BLaER1 treated with 17β-estradiol and CSF1 and Interleukin-3, amounts not matched to agents 10 nM and 100 nM (cell line): ENCODE results near the gene OR2F2.

Source experiments
- H3K27ac ChIP-seq, 11 experiments: shearing (Covaris generic); formaldehyde crosslinking; 2 replicates each; pipeline ENCODE4 v1.8.1; 2022
- H3K27me3 ChIP-seq, 11 experiments: shearing (Covaris generic); formaldehyde crosslinking; 2 replicates each; pipeline ENCODE4 v1.8.1; 2022
- H3K36me3 ChIP-seq, 11 experiments: shearing (Covaris generic); formaldehyde crosslinking; 2 replicates each; pipeline ENCODE4 v1.8.1; 2022
- H3K4me1 ChIP-seq, 10 experiments: shearing (Covaris generic); formaldehyde crosslinking; 2 replicates each; pipeline ENCODE4 v1.8.1; 2022
- H3K4me2 ChIP-seq, 11 experiments: shearing (Covaris generic); formaldehyde crosslinking; 2 replicates each; pipeline ENCODE4 v1.8.1; 2022
- H3K4me3 ChIP-seq, 10 experiments: shearing (Covaris generic); formaldehyde crosslinking; 2 replicates each; pipeline ENCODE4 v1.8.1; 2022
- H3K9ac ChIP-seq, 11 experiments: shearing (Covaris generic); formaldehyde crosslinking; 2 replicates each; pipeline ENCODE4 v1.8.1; 2022
- H3K9me3 ChIP-seq, 11 experiments: shearing (Covaris generic); formaldehyde crosslinking; replicated peaks in 1 of 11; 2 replicates each; pipeline ENCODE4 v1.8.1; 2022
- H4K20me1 ChIP-seq, 11 experiments: shearing (Covaris generic); formaldehyde crosslinking; 2 replicates each; pipeline ENCODE4 v1.8.1; 2022
- Cebpa-rat ChIP-seq, 11 experiments: shearing (Covaris generic); IDR thresholded peaks; 2 replicates each; pipeline ENCODE4 v1.8.1; 2022

Gene OR2F2

GRCh38 chr7:143960813-143961610, 26.0 kb downstream of the OR2F2 start:
- Histone ChIP-seq H3K27ac (no peak overlapping the region), H3K36me3 (no peaks in the 10 kb centered on the region), H4K20me1 (no peaks in the 10 kb centered on the region), H3K4me3 (no peak overlapping the region), H3K9ac (no peak overlapping the region), H3K4me2 (no peak overlapping the region), H3K4me1 (no peaks in the 10 kb centered on the region), H3K9me3 (no peaks in the 10 kb centered on the region), H3K27me3 (no peaks in the 10 kb centered on the region)
- no peak for TF ChIP-seq Cebpa-rat (IDR thresholded peaks at IDR 0.05)

GRCh38 chr7:143965280-143965679, 30.2 kb downstream of the OR2F2 start:
- TF ChIP-seq Cebpa-rat (IDR thresholded peaks at IDR 0.05), result no peak
- Histone ChIP-seq H3K36me3 (no peaks in the 10 kb centered on the region), H3K9me3 (no peaks in the 10 kb centered on the region), H3K9ac (no peak overlapping the region), H4K20me1 (no peaks in the 10 kb centered on the region), H3K4me1 (no peaks in the 10 kb centered on the region), H3K4me3 (no peak overlapping the region), H3K4me2 (no peak overlapping the region), H3K27ac (no peak overlapping the region), H3K27me3 (no peaks in the 10 kb centered on the region)

GRCh38 chr7:143967398-143967797, 32.4 kb downstream of the OR2F2 start:
- no peak for TF ChIP-seq Cebpa-rat (IDR thresholded peaks at IDR 0.05)
- H3K27ac ChIP-seq, result no peak overlapping the region

GRCh38 chr7:143973870-143974416, 38.9 kb downstream of the OR2F2 start:
- H3K27me3 ChIP-seq, result no peaks in the 10 kb centered on the region
- H3K9me3 ChIP-seq, result peaks cover 0 to 6% (median 0%) of the 10 kb centered on the region in 11 experiments; a peak in 1 of 22 replicates
- no peaks in the 10 kb centered on the region for H4K20me1 ChIP-seq
- no peak overlapping the region for H3K9ac ChIP-seq
- no peak overlapping the region for H3K27ac ChIP-seq
- no peak for TF ChIP-seq Cebpa-rat (IDR thresholded peaks at IDR 0.05)
- H3K4me3 ChIP-seq, result no peak overlapping the region
- no peak overlapping the region for H3K4me2 ChIP-seq
- no peaks in the 10 kb centered on the region for H3K36me3 ChIP-seq
- H3K4me1 ChIP-seq, result no peaks in the 10 kb centered on the region

More at GRCh38 chr7:143967398-143967797, 32.4 kb downstream of the OR2F2 start:
- Histone ChIP-seq H3K4me1 (no peaks in the 10 kb centered on the region), H3K9me3 (peaks cover 0 to 6% (median 0%) of the 10 kb centered on the region in 11 experiments; a peak in 1 of 22 replicates), H3K4me2 (no peak overlapping the region), H3K4me3 (no peak overlapping the region), H3K27me3 (no peaks in the 10 kb centered on the region), H3K9ac (no peak overlapping the region), H4K20me1 (no peaks in the 10 kb centered on the region), H3K36me3 (no peaks in the 10 kb centered on the region)

GRCh38 chr7:143974459-143974858, 39.4 kb downstream of the OR2F2 start:
- no peak for TF ChIP-seq Cebpa-rat (IDR thresholded peaks at IDR 0.05)
- H3K4me1 ChIP-seq, result no peaks in the 10 kb centered on the region
- H3K4me3 ChIP-seq, result no peak overlapping the region
- no peaks in the 10 kb centered on the region for H4K20me1 ChIP-seq
- peaks cover 0 to 6% (median 0%) of the 10 kb centered on the region in 11 experiments; a peak in 1 of 22 replicates for H3K9me3 ChIP-seq
- H3K27ac ChIP-seq, result no peak overlapping the region
- no peak overlapping the region for H3K9ac ChIP-seq
- no peaks in the 10 kb centered on the region for H3K27me3 ChIP-seq
- H3K36me3 ChIP-seq, result no peaks in the 10 kb centered on the region
- no peak overlapping the region for H3K4me2 ChIP-seq

- no peaks in the 10 kb centered on the region for H3K4me1 ChIP-seq
- no peak for TF ChIP-seq Cebpa-rat (IDR thresholded peaks at IDR 0.05)
- no peaks in the 10 kb centered on the region for H3K27me3 ChIP-seq
- no peak overlapping the region for H3K9ac ChIP-seq
- no peaks in the 10 kb centered on the region for H3K36me3 ChIP-seq
- no peak overlapping the region for H3K27ac ChIP-seq
- peaks cover 0 to 6% (median 0%) of the 10 kb centered on the region in 11 experiments; a peak in 4 of 22 replicates for H3K9me3 ChIP-seq
- no peak overlapping the region for H3K4me3 ChIP-seq
- H3K4me2 ChIP-seq, result no peak overlapping the region
- no peaks in the 10 kb centered on the region for H4K20me1 ChIP-seq
Observed at GRCh38 chr7:143975617-143976016, 40.6 kb downstream of the OR2F2 start.

- Histone ChIP-seq H3K9ac (no peak overlapping the region), H3K4me1 (no peaks in the 10 kb centered on the region), H3K4me2 (no peak overlapping the region), H3K27me3 (no peaks in the 10 kb centered on the region), H3K27ac (no peak overlapping the region), H3K36me3 (no peaks in the 10 kb centered on the region), H3K4me3 (no peak overlapping the region), H3K9me3 (peaks cover 0 to 13% (median 6%) of the 10 kb centered on the region in 11 experiments; a peak in 10 of 22 replicates), H4K20me1 (no peaks in the 10 kb centered on the region)
- TF ChIP-seq Cebpa-rat (IDR thresholded peaks at IDR 0.05), result no peak
Observed at GRCh38 chr7:143978585-143978984, 43.6 kb downstream of the OR2F2 start.

GRCh38 chr7:143979359-143979758, 44.3 kb downstream of the OR2F2 start:
- no peak for TF ChIP-seq Cebpa-rat (IDR thresholded peaks at IDR 0.05)
- Histone ChIP-seq H3K36me3 (no peaks in the 10 kb centered on the region), H3K4me1 (no peaks in the 10 kb centered on the region), H3K27me3 (no peaks in the 10 kb centered on the region), H3K9ac (no peak overlapping the region), H3K9me3 (peaks cover 0 to 13% (median 6%) of the 10 kb centered on the region in 11 experiments; a peak in 10 of 22 replicates), H4K20me1 (no peaks in the 10 kb centered on the region), H3K27ac (no peak overlapping the region), H3K4me2 (no peak overlapping the region), H3K4me3 (no peak overlapping the region)

GRCh38 chr7:143979998-143980397, 45.0 kb downstream of the OR2F2 start:
- Histone ChIP-seq H3K4me2 (no peak overlapping the region), H3K9me3 (peaks cover 0 to 13% (median 6%) of the 10 kb centered on the region in 11 experiments; a peak in 10 of 22 replicates), H3K36me3 (no peaks in the 10 kb centered on the region), H3K27me3 (no peaks in the 10 kb centered on the region), H3K27ac (no peak overlapping the region), H4K20me1 (no peaks in the 10 kb centered on the region), H3K4me3 (no peak overlapping the region), H3K9ac (no peak overlapping the region), H3K4me1 (no peaks in the 10 kb centered on the region)
- no peak for TF ChIP-seq Cebpa-rat (IDR thresholded peaks at IDR 0.05)
